H1 (cell line): Measurements from ENCODE around the gene PCDHA1.

ENCODE experiments used
- BCL11A ChIP-seq, 2 experiments: IDR thresholded peaks; one replicate each; pipeline ENCODE4 v1.6.1; 2011; ENCODE audit warnings: low read depth in 2 of 2, low read length in 2 of 2, mild to moderate bottlenecking in 2 of 2
- CHD2 ChIP-seq: IDR thresholded peaks from 2 replicates; pipeline ENCODE4 v1.6.1; 2012; ENCODE audit warnings: low read length, improper control_type of control experiment
- CREB1 ChIP-seq: IDR thresholded peaks from 2 replicates; pipeline ENCODE4 v1.6.1; 2012; ENCODE audit warnings: inconsistent platforms
- EP300 ChIP-seq, 2 experiments: IDR thresholded peaks; 1 replicate in 1 of 2; 2 replicates in 1 of 2; pipeline ENCODE4 v1.6.1; 2011 to 2012; ENCODE audit warnings: low read depth in 2 of 2, low read length in 2 of 2, mild to moderate bottlenecking in 2 of 2, borderline replicate concordance in 1 of 2, inconsistent platforms in 1 of 2, moderate library complexity in 1 of 2
- EZH2 ChIP-seq: fragments of 200-600 bp; sonication (generic); IDR thresholded peaks from 2 replicates; pipeline ENCODE4 v1.7.1; 2012; ENCODE audit warnings: low read depth, mild to moderate bottlenecking, moderate library complexity, low read length, inconsistent platforms; ENCODE audit not compliant: severe bottlenecking
- HDAC6 ChIP-seq: IDR thresholded peaks from one replicate; pipeline ENCODE4 v1.7.1; 2012; ENCODE audit warnings: low read depth, mild to moderate bottlenecking, inconsistent platforms, low read length, moderate library complexity
- NANOG ChIP-seq: IDR thresholded peaks from 2 replicates; pipeline ENCODE4 v1.6.1; 2011; ENCODE audit warnings: low read length, low read depth, mild to moderate bottlenecking, inconsistent platforms; ENCODE audit not compliant: insufficient read depth, poor library complexity, severe bottlenecking
- NRF1 ChIP-seq: IDR thresholded peaks from 2 replicates; pipeline ENCODE4 v1.6.1; 2011; ENCODE audit warnings: mild to moderate bottlenecking, low read depth, low read length, improper control_type of control experiment
- POLR2A ChIP-seq, 2 experiments: IDR thresholded peaks; 1 replicate in 1 of 2; 2 replicates in 1 of 2; pipeline ENCODE4 v1.6.1; 2011; ENCODE audit warnings: low read depth in 2 of 2, low read length in 2 of 2, mild to moderate bottlenecking in 2 of 2; ENCODE audit errors: control extremely low read depth in 1 of 2
- TF ChIP-seq, protein P1 (sequence below), 3 experiments: IDR thresholded peaks; 1 replicate in 2 of 3; 2 replicates in 1 of 3; pipeline versions ENCODE4 v1.5.1 to v1.6.1; 2011; ENCODE audit warnings: low read length in 3 of 3, mild to moderate bottlenecking in 3 of 3, inconsistent platforms in 2 of 3, low read depth in 1 of 3, moderate library complexity in 1 of 3; ENCODE audit not compliant: insufficient read depth in 1 of 3; ENCODE audit errors: control extremely low read depth in 1 of 3

DNA sequence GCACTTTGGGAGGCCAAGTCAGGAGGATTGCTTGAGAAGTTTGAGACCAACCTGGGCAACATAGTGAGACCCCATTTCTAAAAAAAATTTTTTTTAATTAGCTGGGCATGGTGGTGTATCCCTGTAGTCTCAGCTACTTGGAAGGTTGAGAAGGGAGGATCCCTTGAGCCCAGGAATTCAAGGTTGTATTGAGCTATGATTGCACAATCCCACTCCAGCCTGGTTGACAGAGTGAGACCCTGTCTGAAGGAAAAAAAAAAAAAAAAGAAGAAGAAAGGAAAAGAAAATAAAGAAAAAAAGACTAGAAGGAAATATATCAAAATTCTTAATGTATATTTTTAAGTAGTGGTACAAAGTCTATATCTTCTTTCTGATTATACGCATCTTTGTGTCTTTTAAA, 236.4 kb downstream of the PCDHA1 start:
- TF ChIP-seq, protein P1, sequence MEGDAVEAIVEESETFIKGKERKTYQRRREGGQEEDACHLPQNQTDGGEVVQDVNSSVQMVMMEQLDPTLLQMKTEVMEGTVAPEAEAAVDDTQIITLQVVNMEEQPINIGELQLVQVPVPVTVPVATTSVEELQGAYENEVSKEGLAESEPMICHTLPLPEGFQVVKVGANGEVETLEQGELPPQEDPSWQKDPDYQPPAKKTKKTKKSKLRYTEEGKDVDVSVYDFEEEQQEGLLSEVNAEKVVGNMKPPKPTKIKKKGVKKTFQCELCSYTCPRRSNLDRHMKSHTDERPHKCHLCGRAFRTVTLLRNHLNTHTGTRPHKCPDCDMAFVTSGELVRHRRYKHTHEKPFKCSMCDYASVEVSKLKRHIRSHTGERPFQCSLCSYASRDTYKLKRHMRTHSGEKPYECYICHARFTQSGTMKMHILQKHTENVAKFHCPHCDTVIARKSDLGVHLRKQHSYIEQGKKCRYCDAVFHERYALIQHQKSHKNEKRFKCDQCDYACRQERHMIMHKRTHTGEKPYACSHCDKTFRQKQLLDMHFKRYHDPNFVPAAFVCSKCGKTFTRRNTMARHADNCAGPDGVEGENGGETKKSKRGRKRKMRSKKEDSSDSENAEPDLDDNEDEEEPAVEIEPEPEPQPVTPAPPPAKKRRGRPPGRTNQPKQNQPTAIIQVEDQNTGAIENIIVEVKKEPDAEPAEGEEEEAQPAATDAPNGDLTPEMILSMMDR (IDR thresholded peaks at IDR 0.05; ENCODE audit: control extremely low read depth in 1 of 3, insufficient read depth in 1 of 3, low read depth in 1 of 3, low read length in 3 of 3): no peak
- no peak for TF ChIP-seq EZH2
- no peak for TF ChIP-seq POLR2A (IDR thresholded peaks at IDR 0.05; ENCODE audit: control extremely low read depth in 1 of 2, low read depth in 2 of 2, low read length in 2 of 2)
- no peak for TF ChIP-seq CREB1
- no peak for TF ChIP-seq BCL11A (IDR thresholded peaks at IDR 0.05; ENCODE audit: low read depth in 2 of 2, low read length in 2 of 2)
- TF ChIP-seq NRF1: no peak
- TF ChIP-seq NANOG: no peak
- TF ChIP-seq EP300 (IDR thresholded peaks at IDR 0.05; ENCODE audit: borderline replicate concordance in 1 of 2, low read depth in 2 of 2, low read length in 2 of 2): no peak
- no peak for TF ChIP-seq HDAC6
- TF ChIP-seq CHD2: no peak
